ENCODE measurements around the gene JAGN1.

Gene JAGN1

DNA sequence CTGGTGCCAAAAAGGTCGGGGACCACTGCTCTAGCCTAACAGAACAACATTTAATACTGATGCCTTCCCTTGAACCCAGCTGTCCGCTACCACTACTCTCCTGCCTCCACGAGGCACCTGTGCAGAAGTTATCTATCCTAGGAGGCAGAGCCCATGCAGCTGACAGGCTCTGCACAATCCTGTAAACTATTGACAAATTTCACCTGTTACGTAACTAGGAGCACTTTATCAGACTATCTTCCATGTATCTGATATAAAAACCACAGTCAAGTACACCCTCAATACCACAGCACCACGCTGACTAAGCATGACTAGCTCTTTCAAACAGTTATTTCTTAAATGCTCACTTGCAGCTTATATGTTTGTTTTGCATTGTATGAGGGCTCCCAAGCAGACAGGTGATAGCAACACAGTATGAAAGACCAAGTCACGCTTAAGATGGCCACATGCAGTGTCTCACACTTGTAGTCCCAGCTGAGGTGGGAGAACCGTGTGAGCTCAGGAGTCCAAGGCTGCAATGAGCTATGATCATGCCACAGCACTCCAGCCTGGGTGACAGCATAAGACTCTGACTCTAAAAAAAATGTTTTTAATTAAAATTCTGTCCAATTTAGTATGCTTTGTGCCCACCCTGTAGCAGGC lies 22.0 kb downstream of the JAGN1 start:
- H3K27ac ChIP-seq: no peak overlapping the region
- peaks cover 5 to 52% (median 10%) of the 10 kb centered on the region in 3 donors for H3K36me3 ChIP-seq
- TF ChIP-seq, protein P1, sequence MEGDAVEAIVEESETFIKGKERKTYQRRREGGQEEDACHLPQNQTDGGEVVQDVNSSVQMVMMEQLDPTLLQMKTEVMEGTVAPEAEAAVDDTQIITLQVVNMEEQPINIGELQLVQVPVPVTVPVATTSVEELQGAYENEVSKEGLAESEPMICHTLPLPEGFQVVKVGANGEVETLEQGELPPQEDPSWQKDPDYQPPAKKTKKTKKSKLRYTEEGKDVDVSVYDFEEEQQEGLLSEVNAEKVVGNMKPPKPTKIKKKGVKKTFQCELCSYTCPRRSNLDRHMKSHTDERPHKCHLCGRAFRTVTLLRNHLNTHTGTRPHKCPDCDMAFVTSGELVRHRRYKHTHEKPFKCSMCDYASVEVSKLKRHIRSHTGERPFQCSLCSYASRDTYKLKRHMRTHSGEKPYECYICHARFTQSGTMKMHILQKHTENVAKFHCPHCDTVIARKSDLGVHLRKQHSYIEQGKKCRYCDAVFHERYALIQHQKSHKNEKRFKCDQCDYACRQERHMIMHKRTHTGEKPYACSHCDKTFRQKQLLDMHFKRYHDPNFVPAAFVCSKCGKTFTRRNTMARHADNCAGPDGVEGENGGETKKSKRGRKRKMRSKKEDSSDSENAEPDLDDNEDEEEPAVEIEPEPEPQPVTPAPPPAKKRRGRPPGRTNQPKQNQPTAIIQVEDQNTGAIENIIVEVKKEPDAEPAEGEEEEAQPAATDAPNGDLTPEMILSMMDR (IDR thresholded peaks at IDR 0.05): no peak
- no peaks in the 10 kb centered on the region for H3K27me3 ChIP-seq
- no peak overlapping the region for H3K4me3 ChIP-seq
- no peaks in the 10 kb centered on the region for H3K9me3 ChIP-seq
- DNase-seq: no peak
- H3K4me1 ChIP-seq: peaks cover 5 to 46% (median 28%) of the 10 kb centered on the region in 4 donors
- intact Hi-C loops (cut with DNase I; ENCODE audit: low total_unique reads): loop anchor here (5.0 kb wide), 1 partner anchor 60 kb away; no protein-coding TSS in a partner anchor

DNA sequence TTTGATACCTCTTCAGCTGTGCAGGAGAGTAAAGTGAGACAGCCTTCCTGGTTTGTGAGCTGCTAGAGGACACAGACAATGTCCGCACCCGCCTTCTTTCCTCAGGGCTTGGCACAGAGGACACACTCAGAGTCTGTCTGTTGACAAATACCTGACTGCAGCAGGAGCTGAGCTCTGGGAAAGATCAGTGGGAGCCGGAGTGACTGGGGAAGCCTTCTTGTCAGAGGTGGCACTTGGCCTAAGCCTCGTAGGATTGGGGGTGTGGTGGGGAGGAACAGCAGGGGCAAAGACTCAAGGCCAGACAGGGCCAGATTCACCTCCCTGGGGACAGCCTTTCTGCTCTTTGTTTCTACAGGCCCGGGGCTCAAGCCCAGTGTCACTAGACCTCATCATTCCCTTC lies 23.2 kb downstream of the JAGN1 start:
- Histone ChIP-seq H3K27me3 (no peaks in the 10 kb centered on the region), H3K4me3 (no peak overlapping the region), H3K27ac (peak overlapping the region; percentile 92 to 95), H3K36me3 (peaks cover 5 to 40% (median 9%) of the 10 kb centered on the region in 3 donors), H3K4me1 (peaks cover 5 to 56% (median 40%) of the 10 kb centered on the region in 4 donors), H3K9me3 (no peaks in the 10 kb centered on the region)
- intact Hi-C loops (cut with DNase I; ENCODE audit: low total_unique reads): loop anchor here (5.0 kb wide), 1 partner anchor 61 kb away; no protein-coding TSS in a partner anchor
- no peak for DNase-seq
- TF ChIP-seq, protein P1 (IDR thresholded peaks at IDR 0.05): no peak

DNA sequence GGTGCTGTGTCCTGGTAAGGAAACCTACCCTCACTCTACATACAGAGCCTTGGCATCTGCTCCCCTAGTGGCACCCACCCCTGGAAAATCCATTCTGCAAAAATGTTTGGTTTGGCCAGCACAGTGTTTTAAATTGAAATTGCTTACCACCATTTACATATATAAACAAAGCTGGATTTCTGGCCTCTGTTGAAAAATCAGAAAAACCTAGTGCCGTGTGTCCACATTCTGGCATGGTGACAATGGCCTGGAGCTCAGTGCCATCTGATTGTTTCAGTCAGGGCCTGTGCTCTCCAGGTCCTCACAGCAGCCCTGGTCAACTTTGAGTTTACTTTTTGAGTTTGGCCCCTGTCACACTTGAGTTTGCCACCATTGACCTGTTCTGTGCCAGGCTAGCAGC lies 23.6 kb downstream of the JAGN1 start:
- peak overlapping the region; percentile 92 to 95 for H3K27ac ChIP-seq
- H3K27me3 ChIP-seq: no peaks in the 10 kb centered on the region
- TF ChIP-seq, protein P1 (IDR thresholded peaks at IDR 0.05): no peak
- H3K36me3 ChIP-seq: peaks cover 5 to 36% (median 5%) of the 10 kb centered on the region in 3 donors
- DNase-seq: no peak
- intact Hi-C loops (cut with DNase I; ENCODE audit: low total_unique reads): loop anchor here (2.0 to 5.0 kb wide), 2 partner anchors 23 to 62 kb away; partner anchors contain the start of gene JAGN1
- peaks cover 5 to 60% (median 40%) of the 10 kb centered on the region in 4 donors for H3K4me1 ChIP-seq
- no peaks in the 10 kb centered on the region for H3K9me3 ChIP-seq
- H3K4me3 ChIP-seq: no peak overlapping the region

DNA sequence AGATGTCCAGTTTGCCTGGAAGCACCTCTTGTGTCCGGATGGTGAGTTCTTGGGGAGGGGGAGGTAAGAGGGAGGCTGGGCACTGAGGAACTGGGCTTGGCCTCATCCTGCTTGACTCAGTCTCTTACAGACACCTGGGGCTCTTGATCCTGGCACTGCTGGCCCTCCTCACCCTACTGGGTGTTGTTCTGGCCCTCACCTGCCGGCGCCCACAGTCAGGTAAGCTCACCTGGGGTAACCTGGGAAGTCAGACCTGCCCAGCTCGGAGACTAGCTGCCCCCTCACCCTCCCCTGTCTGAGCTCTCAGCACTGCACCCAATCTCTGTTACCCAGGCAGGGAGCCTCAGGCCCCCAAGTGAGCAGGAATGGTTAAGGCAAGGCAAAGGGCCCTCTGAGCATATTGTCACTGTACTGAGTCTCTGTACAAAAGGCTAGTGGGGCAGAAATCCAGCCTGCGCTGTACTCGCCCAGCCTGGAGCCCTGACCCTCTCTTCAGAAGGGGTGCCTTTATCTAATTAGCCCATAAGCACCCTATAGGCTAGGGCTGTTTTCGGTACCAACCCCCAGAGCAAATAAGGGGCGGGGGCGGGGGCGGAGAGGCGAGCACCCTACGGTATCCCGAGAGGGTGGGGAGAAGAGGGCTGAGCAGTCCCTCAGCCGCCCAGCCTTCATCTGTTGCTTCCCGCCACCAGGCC lies 24.3 kb downstream of the JAGN1 start:
- TF ChIP-seq, protein P1 (IDR thresholded peaks at IDR 0.05): no peak
- no peaks in the 10 kb centered on the region for H3K9me3 ChIP-seq
- H3K27me3 ChIP-seq: no peaks in the 10 kb centered on the region
- H3K4me1 ChIP-seq: peaks cover 5 to 61% (median 40%) of the 10 kb centered on the region in 4 donors
- no peak for DNase-seq
- intact Hi-C loops (cut with DNase I; ENCODE audit: low total_unique reads): loop anchor here (2.0 to 5.0 kb wide), 4 partner anchors 24 to 72 kb away; partner anchors contain the start of genes JAGN1 and RPUSD3
- H3K36me3 ChIP-seq: peaks cover 0 to 29% (median 5%) of the 10 kb centered on the region in 3 donors
- peak overlapping the region; percentile 92 to 95 for H3K27ac ChIP-seq
- peak overlapping the region; percentile 55 to 73 for H3K4me3 ChIP-seq

DNA sequence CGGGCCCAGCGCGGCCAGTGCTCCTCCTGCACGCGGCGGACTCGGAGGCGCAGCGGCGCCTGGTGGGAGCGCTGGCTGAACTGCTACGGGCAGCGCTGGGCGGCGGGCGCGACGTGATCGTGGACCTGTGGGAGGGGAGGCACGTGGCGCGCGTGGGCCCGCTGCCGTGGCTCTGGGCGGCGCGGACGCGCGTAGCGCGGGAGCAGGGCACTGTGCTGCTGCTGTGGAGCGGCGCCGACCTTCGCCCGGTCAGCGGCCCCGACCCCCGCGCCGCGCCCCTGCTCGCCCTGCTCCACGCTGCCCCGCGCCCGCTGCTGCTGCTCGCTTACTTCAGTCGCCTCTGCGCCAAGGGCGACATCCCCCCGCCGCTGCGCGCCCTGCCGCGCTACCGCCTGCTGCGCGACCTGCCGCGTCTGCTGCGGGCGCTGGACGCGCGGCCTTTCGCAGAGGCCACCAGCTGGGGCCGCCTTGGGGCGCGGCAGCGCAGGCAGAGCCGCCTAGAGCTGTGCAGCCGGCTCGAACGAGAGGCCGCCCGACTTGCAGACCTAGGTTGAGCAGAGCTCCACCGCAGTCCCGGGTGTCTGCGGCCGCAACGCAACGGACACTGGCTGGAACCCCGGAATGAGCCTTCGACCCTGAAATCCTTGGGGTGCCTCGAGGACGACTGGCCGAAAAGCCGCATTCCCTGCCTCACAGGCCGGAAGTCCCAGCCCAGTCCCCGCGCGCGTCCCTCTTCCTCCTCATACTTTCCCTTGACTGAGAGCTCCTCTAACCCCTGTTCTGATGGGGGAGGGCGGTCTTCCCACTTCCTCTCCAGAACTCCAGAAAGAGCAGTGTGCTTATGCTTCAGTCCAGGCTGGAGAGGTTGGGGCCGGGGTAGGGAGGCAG lies 25.1 kb downstream of the JAGN1 start:
- Histone ChIP-seq H3K4me3 (peak overlapping the region; percentile 55 to 73), H3K9me3 (no peaks in the 10 kb centered on the region), H3K4me1 (peaks cover 5 to 61% (median 40%) of the 10 kb centered on the region in 4 donors), H3K36me3 (peaks cover 0 to 30% (median 9%) of the 10 kb centered on the region in 3 donors), H3K27me3 (no peaks in the 10 kb centered on the region), H3K27ac (peak overlapping the region; percentile 92 to 95)
- TF ChIP-seq, protein P1 (IDR thresholded peaks at IDR 0.05): peak in 1 of 2 experiments; percentile 51
- DNase-seq: peak; percentile 81 to 89
- intact Hi-C loops (cut with DNase I; ENCODE audit: low total_unique reads): loop anchor here (2.0 to 5.0 kb wide), 3 partner anchors 25 to 73 kb away; partner anchors contain the start of genes JAGN1 and RPUSD3
